ENCODE results near the gene GGT5.
"Not testable (repeated sequence)": the region's sequence is repeated elsewhere in the genome, so short reads cannot be mapped to it uniquely, and the experiment has no call there.

The GGT5 gene

GRCh38 chr22:24230911-24231656 lies 13.8 kb downstream of the GGT5 start:
- DNase-seq, result no peak

DNA sequence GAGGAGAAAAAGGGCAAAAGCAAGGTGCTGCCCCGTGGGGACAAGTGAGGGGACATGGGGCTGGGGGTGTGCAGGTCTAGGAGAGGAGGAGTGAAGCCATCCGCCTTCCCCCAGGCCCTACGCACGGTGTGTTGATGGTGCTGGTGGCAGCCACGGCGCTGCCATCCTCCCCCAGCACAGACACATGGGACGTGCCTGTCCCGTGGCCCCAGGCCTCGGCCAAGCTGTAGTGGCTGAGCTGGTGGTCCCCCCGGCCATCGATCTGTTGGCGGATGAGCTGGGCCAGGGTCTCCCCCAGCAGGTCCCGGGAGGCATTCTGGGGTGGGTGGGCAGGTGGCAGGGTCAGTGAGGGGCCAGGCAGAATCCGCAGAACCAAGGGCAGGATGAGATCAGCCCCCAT lies 18.9 kb downstream of the GGT5 start:
- DNase-seq, result no peak

GRCh38 chr22:24225044-24225601 lies 19.8 kb downstream of the GGT5 start:
- DNase-seq, result no peak

DNA sequence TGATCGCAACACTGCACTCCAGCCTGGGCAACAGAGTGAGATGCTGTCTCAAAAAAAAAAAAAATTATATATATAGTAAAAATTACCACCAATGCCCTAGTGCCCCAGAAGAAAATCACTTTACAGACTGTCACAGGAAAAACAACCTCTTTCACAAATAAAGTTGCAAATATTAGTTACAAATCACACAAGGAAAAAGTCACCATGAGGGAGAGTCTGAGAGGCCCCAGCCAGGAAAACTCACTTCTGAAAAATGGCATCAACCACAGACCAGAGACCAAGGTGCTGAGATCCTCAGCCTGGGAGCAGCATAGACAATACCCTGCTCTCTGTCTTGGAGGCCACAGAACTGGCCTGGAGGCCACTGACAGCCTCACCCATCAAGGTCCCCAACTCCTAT lies 20.4 kb downstream of the GGT5 start:
- no peak for DNase-seq

GRCh38 chr22:24219750-24220149 lies 25.1 kb downstream of the GGT5 start:
- DNase-seq, result no peak

- DNase-seq, result no peak
Observed at GRCh38 chr22:24217384-24217783, 27.5 kb downstream of the GGT5 start.

DNA sequence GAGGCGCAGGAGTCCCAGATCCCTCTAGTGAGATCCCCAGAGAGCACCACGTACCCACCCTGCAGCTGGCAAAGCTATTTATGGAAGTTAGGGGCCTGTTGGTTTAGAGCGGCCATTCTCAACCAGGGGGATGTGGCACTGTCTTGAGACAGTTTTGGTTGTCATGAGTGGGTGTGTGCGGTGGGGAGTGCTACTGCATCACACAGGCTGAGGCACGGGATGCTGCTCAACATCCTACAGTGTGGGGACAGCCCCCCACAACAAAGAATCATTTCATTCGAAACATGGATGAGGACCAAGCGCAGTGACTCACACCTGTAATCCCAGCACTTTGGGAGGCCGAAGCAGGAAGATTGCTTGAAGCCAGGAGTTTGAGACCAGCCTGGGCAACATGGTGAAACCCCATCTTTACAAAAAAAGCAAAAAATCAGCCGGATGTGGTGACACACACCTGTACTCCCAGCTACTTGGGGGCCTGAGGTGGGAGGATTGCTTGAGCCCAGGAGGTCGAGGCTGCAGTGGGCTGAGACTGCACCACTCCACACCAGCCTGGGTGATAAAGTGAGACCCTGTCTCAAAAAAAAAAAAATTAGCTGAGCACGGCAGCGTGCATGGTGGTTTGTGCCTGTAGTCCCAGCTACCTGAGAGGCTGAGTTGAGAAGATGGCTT lies 28.2 kb downstream of the GGT5 start:
- no peak for DNase-seq

DNA sequence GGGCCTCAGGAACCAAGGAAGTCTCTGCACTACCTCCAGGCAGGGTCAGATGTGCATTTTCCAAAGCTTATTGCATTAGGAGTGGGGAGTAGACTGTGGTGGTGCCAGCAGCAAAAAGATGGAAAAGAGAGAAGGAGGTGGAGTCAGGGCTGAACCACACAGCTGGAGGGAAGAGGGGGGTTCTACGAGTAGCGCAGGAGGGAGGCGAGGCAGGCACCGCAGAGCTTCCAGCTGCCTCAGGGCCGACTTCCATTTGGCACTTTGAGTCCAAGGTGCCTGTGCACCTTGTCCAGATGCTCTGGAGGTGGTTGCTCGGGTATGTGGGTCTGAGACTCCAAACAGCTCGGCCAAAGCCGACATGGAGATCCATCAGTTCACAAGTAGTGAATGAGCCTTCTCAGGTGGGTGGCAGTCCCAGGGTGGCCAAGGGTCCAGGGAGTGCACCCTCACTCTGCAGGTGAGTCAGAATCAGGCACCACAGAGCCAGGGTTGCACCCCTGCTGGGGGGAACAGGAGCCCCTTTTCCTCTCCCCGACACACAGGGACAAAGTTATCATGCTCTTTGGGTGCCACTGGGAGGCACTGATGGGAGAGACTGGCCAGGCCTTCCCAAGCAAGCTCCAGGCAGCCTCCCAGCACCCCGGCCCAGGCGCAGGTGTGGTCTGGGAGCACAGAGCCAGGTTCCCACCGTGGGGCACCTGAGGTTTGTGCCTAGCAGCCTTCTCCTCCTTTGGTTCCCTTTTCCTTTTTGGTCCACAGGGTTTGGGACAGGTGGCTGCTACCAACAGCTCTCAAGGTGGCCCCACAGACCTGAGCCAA lies 30.2 kb downstream of the GGT5 start:
- DNase-seq, result no peak

DNA sequence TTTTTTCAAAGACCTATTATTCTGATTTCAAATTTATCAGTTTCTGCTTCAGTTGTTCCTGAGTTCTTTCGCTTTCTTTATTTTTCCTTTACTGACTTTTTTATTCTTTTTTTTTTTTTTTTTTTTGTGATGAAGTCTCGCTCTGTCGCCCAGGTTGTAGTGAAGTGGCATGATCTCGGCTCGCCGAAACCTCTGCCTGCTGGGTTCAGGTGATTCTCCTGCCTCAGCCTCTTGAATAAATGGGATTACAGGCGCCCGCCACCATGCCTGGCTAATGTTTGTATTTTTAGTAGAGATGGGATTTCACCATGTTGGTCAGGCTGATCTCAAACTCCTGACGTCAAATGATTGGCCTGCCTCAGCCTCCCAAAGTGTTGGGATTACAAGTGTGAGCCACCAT lies 31.8 kb downstream of the GGT5 start:
- DNase-seq, result not testable (repeated sequence)

DNA sequence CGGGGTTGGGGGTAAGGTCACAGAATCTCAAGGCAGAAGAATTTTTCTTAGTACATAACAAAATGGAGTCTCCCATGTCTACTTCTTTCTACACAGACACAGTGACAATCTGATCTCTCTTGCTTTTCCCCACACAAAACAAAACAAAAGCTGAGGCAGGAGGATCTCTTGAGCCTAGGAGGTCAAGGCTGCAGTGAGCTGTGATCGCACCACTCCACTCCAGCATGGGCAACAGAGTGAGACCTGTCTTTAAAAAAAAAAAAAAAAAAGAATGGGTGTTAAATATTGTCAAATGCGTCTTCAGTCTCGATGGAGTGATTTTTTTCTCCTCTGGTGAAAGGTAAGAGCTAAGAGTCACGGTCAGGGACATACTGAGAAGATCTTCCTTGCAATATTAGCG lies 33.2 kb downstream of the GGT5 start:
- not testable (repeated sequence) for DNase-seq

DNA sequence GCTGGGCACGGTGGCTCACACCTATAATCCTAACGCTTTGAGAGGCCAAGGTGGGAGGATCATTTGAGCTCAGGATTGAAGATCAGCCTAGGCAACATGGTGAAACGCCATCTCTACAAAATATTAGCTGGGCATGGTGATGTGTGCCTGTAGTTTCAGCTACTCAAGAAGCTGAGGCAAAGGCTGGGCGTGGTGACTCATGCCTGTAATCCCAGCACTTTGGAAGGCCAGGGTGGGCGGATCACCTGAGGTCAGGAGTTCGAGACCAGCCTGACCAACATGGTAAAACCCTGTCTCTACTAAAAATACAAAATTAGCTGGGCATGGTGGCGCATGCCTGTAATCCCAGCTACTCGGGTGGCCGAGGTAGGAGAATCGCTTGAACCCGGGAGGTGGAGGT lies 34.5 kb downstream of the GGT5 start:
- not testable (repeated sequence) for DNase-seq

DNA sequence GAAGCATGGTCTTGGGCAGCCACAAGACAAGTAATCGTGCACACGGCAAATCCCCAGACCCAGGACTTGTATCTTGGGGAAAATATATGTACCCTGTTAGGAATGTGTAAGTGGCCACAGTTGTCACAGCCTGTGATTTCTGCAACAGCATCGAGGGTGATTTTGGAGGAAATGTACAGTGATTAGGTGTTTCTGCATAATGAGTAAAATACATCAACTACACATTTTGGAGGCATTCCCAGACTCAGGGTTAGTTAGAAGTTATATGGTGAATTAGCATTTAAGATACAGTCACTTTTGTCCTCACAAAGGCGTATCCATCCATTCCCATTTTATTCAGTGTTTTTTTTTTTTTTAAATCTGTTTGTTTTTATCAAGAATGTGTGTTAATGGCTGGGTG lies 35.2 kb downstream of the GGT5 start:
- no peak for DNase-seq

DNA sequence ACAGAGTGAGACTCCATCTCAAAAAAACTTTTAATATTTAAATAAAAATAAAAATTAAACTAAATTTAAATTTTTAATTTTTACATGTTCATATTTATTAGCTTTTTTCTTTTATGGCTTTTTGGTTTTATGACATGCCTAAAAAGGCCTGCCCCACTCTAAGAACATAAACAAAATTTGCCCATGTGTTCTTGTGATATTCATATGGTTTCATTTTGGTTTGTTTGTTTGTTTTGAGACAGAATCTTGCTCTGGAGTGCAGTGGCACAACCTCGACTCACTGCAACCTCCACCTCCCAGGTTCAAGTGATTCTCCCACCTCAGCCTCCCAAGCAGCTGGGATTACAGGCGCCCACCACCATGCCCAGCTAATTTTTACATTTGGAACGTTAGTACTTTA lies 35.9 kb downstream of the GGT5 start:
- no peak for DNase-seq

- DNase-seq, result no peak
Observed at GRCh38 chr22:24208012-24208749, 36.7 kb downstream of the GGT5 start.

- no peak for DNase-seq
Observed at GRCh38 chr22:24207264-24208011, 37.4 kb downstream of the GGT5 start.

GRCh38 chr22:24206460-24207263 lies 38.2 kb downstream of the GGT5 start:
- not testable (repeated sequence) for DNase-seq

DNA sequence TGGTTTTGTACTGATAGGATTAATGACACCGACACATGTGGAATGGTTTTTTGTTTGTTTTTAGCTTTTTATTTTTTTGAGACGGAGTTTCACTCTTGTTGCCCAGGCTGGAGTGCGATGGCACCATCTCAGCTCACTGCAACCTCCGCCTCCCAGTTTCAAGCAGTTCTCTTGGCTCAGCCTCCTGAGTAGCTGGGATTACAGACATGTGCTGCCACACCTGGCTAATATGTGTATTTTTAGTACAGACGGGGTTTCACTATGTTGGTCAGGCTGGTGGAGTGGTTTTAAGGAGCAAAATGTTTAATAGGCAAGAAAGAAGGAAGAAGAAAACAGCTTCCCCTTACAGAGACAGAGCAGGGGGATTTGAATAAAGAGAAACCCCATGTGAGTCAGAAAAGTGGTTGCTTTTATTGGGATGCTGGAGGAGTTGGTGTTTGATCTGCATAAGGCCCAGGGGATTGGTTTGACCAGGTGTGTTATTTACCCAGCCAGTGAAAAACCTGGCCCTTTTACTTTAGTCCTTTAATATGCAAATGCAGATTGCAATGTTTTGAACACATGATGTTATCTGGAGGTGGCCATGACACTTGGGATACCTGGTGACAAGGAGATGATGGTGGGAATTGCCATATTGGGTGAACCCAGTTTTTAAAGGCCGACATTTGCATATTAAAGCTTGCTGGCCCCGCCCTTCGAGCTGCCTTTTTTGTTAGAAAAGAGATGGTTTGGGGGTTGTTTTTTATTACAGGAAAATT lies 39.3 kb downstream of the GGT5 start:
- no peak for DNase-seq

DNA sequence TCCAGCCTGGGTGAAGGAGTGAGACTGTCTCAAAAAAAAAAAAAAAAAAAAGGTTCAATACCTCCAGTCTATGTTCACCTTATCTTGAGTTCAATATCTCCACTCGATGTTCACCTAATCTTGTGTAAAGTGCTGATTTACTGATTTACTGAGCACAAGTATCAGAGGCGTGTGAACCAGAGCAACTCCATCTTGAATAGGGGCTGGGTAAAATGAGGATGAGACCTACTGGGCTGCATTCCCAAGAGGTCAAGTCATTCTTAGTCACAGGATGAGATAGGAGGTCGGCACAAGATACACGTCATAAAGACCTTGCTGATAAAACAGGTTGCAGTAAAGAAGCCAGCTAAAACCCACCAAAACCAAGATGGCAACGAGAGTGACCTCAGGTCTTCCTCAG lies 41.0 kb downstream of the GGT5 start:
- not testable (repeated sequence) for DNase-seq

- DNase-seq, result no peak
Observed at GRCh38 chr22:24201681-24202614, 42.9 kb downstream of the GGT5 start.

Measured in DMS153 (cell line).